NCI-H2107 treated with DMSO at 0.1 percent for 48 hours (cell line): ENCODE measurements around the gene AFAP1.
A peak's percentile ranks its signal among the peaks of the same experiment; 100 is the strongest.

Experiments used
- DNase-seq: peaks from one replicate; lab custom pipeline; 2025; ENCODE audit not compliant: unreplicated experiment; lab: John Stamatoyannopoulos, UW

Gene AFAP1

DNA sequence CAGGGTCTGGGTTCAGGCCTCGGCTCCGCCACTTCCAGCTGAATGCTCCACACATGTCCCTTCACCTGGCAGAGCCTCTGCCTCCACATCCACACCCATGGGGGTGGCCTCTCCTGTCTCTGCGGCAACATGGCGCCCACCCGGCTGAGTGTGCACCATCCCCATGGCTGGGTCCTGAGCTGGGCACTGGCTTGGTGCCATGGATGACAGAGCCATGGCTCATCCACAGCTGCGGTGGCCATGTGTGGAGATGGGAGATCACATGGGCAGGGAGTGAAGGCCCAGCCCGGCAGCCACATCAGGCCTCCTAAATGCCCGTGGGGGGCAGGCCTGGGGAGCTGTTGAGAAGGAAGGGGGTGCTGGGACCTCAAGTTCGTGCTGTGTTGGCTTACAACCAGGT lies 213.7 kb downstream of the AFAP1 start:
- no peak for DNase-seq

DNA sequence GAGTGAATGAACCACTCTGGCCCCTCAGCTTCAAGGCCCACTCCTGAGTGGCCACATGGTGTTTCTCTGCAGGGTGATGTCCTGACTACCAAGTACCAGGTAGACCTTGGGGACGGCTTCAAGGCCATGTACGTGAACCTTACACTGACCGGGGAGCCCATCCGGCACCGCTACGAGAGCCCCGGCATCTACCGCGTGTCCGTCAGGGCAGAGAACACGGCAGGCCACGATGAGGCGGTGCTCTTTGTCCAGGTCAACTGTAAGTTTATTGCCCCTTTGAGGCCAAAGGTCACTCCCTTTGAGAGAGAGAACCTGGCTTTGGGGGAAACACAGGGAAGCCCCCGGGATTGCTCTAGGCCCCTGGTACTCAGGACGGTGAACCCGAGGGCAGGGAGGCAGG lies 216.0 kb downstream of the AFAP1 start:
- DNase-seq, result no peak

GRCh38 chr4:7722766-7723387 lies 216.8 kb downstream of the AFAP1 start:
- no peak for DNase-seq

DNA sequence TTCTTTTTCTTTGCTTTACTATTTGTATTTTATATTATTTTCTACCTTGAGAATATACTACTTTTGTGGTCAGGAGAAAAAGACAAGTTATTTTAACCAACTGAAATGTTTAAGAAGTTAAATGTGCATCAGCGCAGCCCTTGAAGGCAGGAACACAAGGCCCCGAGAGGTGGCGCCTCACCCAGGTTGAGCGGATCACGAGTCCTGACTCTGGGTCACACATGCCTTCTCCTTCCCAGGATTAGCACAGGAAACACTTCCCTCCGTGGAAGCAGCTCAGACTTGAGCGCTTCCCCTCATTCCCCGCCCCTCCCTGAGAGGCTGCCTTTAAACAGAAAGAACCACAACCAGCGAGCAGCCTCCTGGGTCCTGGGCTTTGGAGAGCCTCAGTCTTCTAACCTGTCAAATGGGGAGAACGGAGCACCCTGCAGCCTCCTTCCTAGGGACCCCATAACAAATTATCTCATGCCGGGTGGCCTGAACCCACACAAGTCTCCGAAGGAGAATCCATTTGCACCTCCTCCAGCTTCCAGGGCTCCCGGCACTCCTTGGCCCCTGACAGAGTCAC lies 217.6 kb downstream of the AFAP1 start:
- no peak for DNase-seq

DNA sequence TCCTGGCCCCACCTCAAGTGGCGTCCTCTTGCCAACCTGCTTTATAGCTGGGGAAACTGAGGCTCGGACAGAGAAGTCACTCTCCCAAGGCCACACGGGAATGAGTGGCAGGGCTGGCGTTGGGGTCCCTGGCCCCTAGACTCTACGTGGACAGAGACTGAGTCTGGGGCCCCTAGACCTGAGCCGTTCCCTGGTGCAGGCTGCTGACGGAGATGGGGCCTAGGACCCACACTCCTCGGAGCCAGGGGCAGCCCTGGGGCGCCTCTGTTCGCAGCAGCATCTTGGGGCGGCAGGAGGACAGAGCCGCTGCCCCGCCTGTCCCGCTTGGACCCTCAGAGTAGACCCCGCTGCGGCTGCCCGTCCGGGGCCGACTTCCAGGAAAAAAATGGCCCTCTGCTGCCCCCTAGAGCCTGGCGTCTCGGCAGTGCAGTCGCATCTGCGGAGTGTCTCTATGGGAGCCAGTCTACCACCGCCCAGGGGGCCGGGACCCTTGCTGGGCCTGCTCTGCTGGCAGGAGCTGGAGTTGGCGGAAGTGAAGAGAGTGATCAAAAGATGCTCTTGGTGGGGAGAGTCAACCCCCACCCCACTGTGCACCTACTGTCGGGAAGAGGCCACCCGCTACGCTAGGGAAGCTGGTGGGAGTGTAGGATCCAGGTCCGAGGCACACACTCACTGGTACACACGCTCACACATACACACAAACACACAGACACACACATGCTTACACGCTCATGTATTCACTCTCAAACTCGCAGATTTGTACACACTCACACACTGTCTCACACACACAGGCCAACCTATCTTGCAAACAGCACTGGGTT lies 220.1 kb downstream of the AFAP1 start:
- DNase-seq, result no peak

GRCh38 chr4:7717946-7718490 lies 221.6 kb downstream of the AFAP1 start:
- DNase-seq, result no peak

DNA sequence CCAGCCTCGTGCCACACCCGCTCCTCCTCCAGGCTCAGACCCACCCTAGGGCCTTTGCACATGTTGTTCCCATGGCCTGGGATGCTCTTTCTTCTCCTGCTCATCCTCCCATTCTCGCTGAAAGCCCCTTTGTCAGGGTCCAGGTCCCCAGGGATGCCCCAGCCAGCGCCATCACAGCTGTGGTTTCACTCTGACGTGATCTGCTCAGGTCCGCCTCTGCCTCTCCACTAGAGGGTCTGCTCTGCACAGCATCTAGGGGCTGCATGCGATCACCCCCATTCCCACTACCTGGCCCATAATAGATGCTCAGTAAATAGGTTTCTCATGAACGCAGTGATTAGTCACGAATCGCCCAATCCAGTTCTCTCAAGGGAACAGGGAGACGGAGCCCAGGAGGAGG lies 222.5 kb downstream of the AFAP1 start:
- no peak for DNase-seq

DNA sequence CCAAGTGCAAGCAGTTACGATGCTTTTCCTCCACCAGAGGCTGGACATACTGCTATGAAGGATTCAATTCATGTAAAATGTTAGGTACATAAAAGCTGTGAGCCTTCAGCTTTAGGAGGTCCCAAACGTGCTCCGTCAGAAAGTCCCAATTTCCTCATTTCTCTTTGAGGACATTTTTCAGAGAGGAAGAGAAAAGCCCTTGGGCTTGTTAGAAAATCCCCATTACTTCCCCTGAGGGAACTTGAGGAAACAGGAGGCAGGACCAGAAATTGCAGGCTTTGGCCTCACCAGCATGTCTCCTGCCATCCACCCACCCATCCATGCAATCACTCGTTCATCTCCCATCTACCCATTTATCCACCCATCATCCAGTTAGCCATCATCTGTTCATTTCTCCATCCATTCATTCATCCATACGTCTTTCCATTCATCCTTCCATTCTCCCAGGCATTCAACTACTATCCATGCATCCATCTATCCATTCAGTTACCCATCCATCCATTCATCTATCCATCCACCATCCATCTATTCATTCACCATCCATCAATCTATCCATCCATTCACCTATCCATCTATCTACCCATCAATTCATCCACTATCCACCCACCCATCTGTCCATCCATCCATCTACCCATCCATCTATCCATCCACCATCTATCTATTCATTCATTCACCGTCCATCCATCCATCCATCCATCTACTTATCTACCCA lies 223.5 kb downstream of the AFAP1 start:
- no peak for DNase-seq

DNA sequence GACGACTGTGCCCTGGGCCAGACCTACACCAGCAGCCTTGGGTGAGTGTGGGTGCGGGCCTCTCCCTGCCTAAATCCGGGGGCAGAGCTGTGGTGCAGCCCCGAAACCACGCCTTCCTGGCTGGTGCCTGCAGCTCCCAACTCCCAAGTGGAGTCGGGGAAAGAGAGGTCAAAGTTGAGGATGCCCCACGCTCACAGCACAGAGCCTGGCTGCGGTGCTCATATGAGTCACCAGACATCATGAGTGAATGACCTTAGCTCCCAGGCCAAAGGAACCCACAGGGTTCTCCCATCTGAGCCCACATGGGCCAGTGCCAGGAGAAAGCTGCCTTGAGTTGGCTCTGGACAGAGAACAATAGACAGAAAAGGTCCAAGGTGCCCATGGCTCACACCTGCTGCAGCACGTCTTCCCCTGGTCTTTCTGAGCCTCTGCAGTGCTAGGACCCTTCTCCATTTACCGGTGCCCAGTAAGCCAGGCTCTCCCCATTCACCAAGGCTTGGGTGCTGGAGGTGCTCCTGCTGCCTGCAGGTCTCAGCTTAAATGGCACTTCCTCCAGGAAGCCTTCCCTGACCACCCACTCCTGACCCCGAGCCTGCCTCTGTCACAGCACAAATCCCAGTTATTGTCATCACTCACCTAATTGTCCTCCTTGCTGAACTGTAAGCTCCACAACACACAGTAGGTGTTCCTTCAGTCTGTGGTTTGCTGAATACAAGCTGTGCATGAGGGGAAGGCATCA lies 224.2 kb downstream of the AFAP1 start:
- no peak for DNase-seq

DNA sequence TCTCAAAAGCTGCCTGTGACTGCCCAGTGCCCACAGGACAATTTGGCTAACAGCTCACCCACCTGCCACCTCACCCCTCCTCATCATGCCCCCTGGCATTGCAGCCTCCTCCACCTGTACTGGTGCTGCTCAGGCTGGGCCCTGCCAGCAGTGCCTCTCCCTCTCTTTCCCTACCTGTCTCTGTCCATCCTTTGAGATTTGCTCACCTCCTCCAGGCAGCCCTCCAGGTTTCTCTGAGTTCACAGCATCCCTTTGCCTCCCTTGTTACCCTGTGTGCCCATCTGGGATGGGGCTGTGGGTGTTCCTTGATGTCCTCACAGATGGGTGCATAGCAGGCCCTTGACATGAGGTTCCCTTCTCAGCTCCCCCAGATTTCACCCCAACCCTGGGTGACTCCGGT lies 224.9 kb downstream of the AFAP1 start:
- no peak for DNase-seq

GRCh38 chr4:7714176-7714575 lies 225.5 kb downstream of the AFAP1 start:
- DNase-seq, result no peak

DNA sequence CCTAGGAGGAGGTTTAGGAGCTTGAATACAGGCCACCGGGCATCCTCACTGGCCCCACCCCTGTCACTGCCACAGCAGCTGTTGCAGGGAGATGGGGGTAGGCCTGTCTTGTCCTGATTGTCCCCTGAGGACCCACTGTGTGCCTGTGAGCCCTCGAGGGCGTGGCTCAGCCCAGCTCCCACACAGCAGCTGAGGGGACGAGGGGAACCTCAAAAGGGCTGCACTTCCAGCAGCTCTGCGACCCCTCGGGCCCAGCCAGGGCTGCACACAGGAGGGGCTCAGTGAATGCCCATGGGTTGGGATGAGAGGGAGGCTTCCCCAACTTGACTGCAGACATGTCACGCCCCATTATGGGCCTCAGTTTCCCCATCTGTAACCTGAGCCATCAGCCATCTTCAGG lies 225.9 kb downstream of the AFAP1 start:
- DNase-seq, result no peak

DNA sequence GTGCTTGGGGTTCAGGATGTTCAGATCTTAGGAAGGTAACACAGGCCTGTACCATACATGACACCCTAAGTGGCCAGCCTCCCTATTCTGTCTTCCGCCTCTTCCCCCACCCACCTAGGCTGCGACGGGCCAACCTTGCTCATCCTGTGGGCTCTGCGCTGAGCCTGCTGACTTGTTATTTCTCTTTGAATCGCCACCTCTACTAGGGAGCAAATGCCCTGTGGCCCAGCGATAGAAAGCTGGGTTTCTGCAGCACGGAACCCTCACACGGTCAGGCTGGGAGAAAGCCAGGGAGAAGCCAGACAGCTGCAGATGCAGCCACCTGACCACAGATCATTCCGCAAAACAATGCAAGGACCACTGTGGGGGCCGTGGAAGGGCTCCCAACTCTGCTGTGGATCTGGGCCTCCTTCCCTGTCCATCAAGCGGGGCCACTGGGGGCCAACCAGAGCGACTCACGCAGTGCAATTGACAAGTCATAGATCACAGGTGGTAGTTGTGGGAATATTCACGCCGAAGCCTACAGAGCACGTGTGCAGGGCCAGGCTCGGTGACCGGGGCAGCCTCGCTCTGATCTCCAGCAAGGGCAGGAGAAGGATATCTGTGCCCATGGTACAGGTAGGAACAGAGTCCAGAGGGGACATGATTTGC lies 227.5 kb downstream of the AFAP1 start:
- no peak for DNase-seq

DNA sequence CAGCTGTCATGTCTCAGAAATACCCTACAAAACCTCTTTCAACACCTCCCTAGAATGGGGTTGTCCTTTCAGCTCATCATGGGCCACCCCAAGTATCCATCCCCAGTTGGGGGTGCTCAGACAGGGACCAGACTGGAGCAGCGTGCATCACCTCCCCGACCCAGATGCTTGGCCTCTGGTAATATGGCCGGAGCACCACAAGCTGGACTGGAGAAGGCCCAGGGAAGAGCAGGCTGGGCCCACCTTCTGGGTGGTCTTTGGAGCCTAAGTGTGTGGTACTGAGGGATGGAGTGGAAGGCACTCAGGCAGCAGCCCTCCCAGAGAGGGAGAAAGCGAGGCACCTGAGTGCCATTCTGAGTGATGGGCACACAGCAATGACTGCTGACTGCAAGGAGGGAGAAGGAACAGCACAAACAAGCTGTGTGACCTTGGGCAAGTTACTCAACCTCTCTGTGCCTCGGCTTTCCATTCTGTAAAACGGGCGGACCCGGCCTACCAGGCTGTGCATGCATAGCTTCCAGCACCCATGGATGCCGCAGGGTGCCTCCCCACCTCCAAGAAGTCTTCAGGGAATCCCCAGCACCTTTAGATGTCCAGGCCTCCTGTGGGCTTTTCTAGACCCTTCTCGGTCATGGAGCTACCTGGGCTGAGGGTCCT lies 228.2 kb downstream of the AFAP1 start:
- no peak for DNase-seq

- peak; percentile 18 for DNase-seq
Measured at GRCh38 chr4:7710576-7711306, 228.9 kb downstream of the AFAP1 start.

DNA sequence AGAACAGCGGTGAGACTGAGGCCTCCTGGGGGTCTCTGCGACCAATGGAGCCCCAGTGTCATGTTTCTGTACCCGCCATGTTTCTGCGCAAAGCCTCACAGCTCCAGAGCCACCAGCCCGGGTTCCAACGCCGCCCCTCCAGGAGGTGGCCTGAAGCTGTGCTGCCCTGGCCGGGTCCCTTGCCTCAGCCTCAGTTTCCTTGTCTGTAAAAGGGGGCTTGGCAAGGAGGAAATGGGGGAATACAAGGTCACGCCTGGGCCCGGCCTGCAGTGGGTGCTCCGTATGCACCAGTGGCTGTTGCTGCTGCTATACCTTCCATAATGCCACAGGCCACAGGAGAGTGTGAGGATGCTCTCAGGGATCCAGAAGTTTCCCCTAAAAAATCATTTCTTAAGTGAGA lies 229.5 kb downstream of the AFAP1 start:
- DNase-seq, result no peak

GRCh38 chr4:7709431-7709830 lies 230.2 kb downstream of the AFAP1 start:
- DNase-seq, result no peak

DNA sequence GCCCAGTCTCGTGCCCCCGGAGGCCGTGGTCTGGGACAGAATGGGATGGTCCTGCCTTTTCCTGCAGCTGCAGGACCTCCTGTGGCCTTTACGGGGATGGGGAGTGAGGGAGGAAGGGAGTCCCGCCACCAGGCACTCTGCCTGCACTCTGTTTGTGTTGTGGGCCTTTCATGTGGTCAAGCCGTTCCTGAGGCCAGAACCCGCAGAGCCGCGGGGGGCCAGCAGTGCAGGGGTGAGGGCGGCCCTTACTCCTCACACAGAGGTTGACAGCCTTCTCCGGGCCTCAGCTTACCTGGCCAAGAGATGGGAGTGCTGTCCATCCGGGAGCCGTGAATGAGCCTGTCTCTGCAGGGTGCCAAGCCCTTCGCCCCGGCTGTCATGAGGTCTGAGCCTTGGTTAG lies 230.7 kb downstream of the AFAP1 start:
- no peak for DNase-seq
